ENCODE results near the gene MID1.

GRCh38 chrX:10420134-10420533, 200.3 kb downstream of the MID1 start:
- TF ChIP-seq ZNF274 (IDR thresholded peaks at IDR 0.05; ENCODE audit: low read depth, low read length) (no peak), YY1 (IDR thresholded peaks at IDR 0.05; ENCODE audit: insufficient read depth, insufficient read length) (no peak)

Measured in NT2/D1 (cell line).